ENCODE measurements around the gene CASS4. TPM values are rescaled to one million over a fixed set of nuclear protein-coding genes. Genes with fewer than 3 reads are reported as not detected.
A peak's percentile ranks its signal among the peaks of the same experiment; 100 is the strongest.

CASS4 gene
- total RNA-seq, 1 donor from 2014 or later: 3.1 TPM

GRCh38 chr20:56433221-56433879 lies 21.3 kb downstream of the CASS4 start:
- no peak overlapping the region for H3K4me3 Mint-ChIP-seq
- peaks cover 42% of the 10 kb centered on the region for H3K4me1 Mint-ChIP-seq
- H3K27ac Mint-ChIP-seq: peak overlapping the region; percentile 44
- DNase-seq: no peak
- H3K27me3 Mint-ChIP-seq: no peaks in the 10 kb centered on the region
- intact Hi-C loops (cut with micrococcal nuclease): no loop called here
- peaks cover 15% of the 10 kb centered on the region for H3K9me3 Mint-ChIP-seq
- peaks cover 18% of the 10 kb centered on the region for H3K36me3 Mint-ChIP-seq (ENCODE audit: low read depth)

- H3K27ac Mint-ChIP-seq: peak overlapping the region; percentile 44
- intact Hi-C loops (cut with micrococcal nuclease): no loop called here
- no peak for DNase-seq
- no peaks in the 10 kb centered on the region for H3K27me3 Mint-ChIP-seq
- no peak overlapping the region for H3K4me3 Mint-ChIP-seq
- H3K4me1 Mint-ChIP-seq: peaks cover 39% of the 10 kb centered on the region
- peaks cover 15% of the 10 kb centered on the region for H3K9me3 Mint-ChIP-seq
- H3K36me3 Mint-ChIP-seq (ENCODE audit: low read depth): peaks cover 18% of the 10 kb centered on the region
Measured at GRCh38 chr20:56433880-56434255, 21.8 kb downstream of the CASS4 start.

GRCh38 chr20:56437196-56437960 lies 25.3 kb downstream of the CASS4 start:
- Mint-ChIP-seq H3K4me3 (no peak overlapping the region), H3K36me3 (ENCODE audit: low read depth) (peaks cover 13% of the 10 kb centered on the region), H3K4me1 (peaks cover 37% of the 10 kb centered on the region), H3K27ac (peak overlapping the region; percentile 66), H3K9me3 (peaks cover 6% of the 10 kb centered on the region), H3K27me3 (no peaks in the 10 kb centered on the region)
- intact Hi-C loops (cut with micrococcal nuclease): no loop called here
- DNase-seq: no peak

- peak overlapping the region; percentile 66 for H3K27ac Mint-ChIP-seq
Measured at GRCh38 chr20:56438284-56438683, 26.2 kb downstream of the CASS4 start.

GRCh38 chr20:56439771-56440291 lies 27.8 kb downstream of the CASS4 start:
- Mint-ChIP-seq H3K36me3 (ENCODE audit: low read depth) (peaks cover 15% of the 10 kb centered on the region), H3K4me3 (peak overlapping the region; percentile 76), H3K27ac (peak overlapping the region; percentile 93), H3K9me3 (no peaks in the 10 kb centered on the region), H3K4me1 (peaks cover 38% of the 10 kb centered on the region), H3K27me3 (no peaks in the 10 kb centered on the region)
- intact Hi-C loops (cut with micrococcal nuclease): loop anchor here (1.0 to 2.0 kb wide), 2 partner anchors 23 to 25 kb away; no protein-coding TSS in a partner anchor
- peak; percentile 69 for DNase-seq

More at GRCh38 chr20:56438284-56438683, 26.2 kb downstream of the CASS4 start:
- H3K4me1 Mint-ChIP-seq: peaks cover 40% of the 10 kb centered on the region
- intact Hi-C loops (cut with micrococcal nuclease): no loop called here
- no peak overlapping the region for H3K4me3 Mint-ChIP-seq
- peaks cover 15% of the 10 kb centered on the region for H3K36me3 Mint-ChIP-seq (ENCODE audit: low read depth)
- H3K9me3 Mint-ChIP-seq: peaks cover under 1% of the 10 kb centered on the region
- DNase-seq: no peak
- H3K27me3 Mint-ChIP-seq: no peaks in the 10 kb centered on the region

GRCh38 chr20:56440346-56441007 lies 28.4 kb downstream of the CASS4 start:
- no peaks in the 10 kb centered on the region for H3K9me3 Mint-ChIP-seq
- H3K4me1 Mint-ChIP-seq: peaks cover 38% of the 10 kb centered on the region
- peak overlapping the region; percentile 93 for H3K27ac Mint-ChIP-seq
- intact Hi-C loops (cut with micrococcal nuclease): loop anchor here (1.0 to 2.0 kb wide), 2 partner anchors 22 to 25 kb away; no protein-coding TSS in a partner anchor
- H3K27me3 Mint-ChIP-seq: no peaks in the 10 kb centered on the region
- H3K4me3 Mint-ChIP-seq: peak overlapping the region; percentile 76
- H3K36me3 Mint-ChIP-seq (ENCODE audit: low read depth): peaks cover 18% of the 10 kb centered on the region
- peak; percentile 90 for DNase-seq

- Mint-ChIP-seq H3K4me3 (peak overlapping the region; percentile 19), H3K4me1 (peaks cover 38% of the 10 kb centered on the region), H3K36me3 (ENCODE audit: low read depth) (peaks cover 14% of the 10 kb centered on the region), H3K27me3 (no peaks in the 10 kb centered on the region), H3K27ac (peak overlapping the region; percentile 76), H3K9me3 (no peaks in the 10 kb centered on the region)
- DNase-seq: no peak
- intact Hi-C loops (cut with micrococcal nuclease): no loop called here
Measured at GRCh38 chr20:56442389-56443365, 30.6 kb downstream of the CASS4 start.

- H3K27ac Mint-ChIP-seq: peak overlapping the region; percentile 34
- intact Hi-C loops (cut with micrococcal nuclease): no loop called here
- no peaks in the 10 kb centered on the region for H3K9me3 Mint-ChIP-seq
- peaks cover 14% of the 10 kb centered on the region for H3K36me3 Mint-ChIP-seq (ENCODE audit: low read depth)
- no peak for DNase-seq
- peaks cover 36% of the 10 kb centered on the region for H3K4me1 Mint-ChIP-seq
- no peak overlapping the region for H3K4me3 Mint-ChIP-seq
- no peaks in the 10 kb centered on the region for H3K27me3 Mint-ChIP-seq
Measured at GRCh38 chr20:56443654-56444540, 31.8 kb downstream of the CASS4 start.

- Mint-ChIP-seq H3K4me3 (no peak overlapping the region), H3K4me1 (peaks cover 32% of the 10 kb centered on the region), H3K27me3 (no peaks in the 10 kb centered on the region), H3K27ac (no peak overlapping the region), H3K9me3 (no peaks in the 10 kb centered on the region), H3K36me3 (ENCODE audit: low read depth) (peaks cover 14% of the 10 kb centered on the region)
- no peak for DNase-seq
- intact Hi-C loops (cut with micrococcal nuclease): no loop called here
Measured at GRCh38 chr20:56445130-56445529, 33.1 kb downstream of the CASS4 start.

- no peaks in the 10 kb centered on the region for H3K9me3 Mint-ChIP-seq
- no peaks in the 10 kb centered on the region for H3K27me3 Mint-ChIP-seq
- intact Hi-C loops (cut with micrococcal nuclease): no loop called here
- no peak overlapping the region for H3K27ac Mint-ChIP-seq
- DNase-seq: no peak
- no peak overlapping the region for H3K4me3 Mint-ChIP-seq
- H3K4me1 Mint-ChIP-seq: peaks cover 27% of the 10 kb centered on the region
- H3K36me3 Mint-ChIP-seq (ENCODE audit: low read depth): peaks cover 13% of the 10 kb centered on the region
Measured at GRCh38 chr20:56445540-56445939, 33.5 kb downstream of the CASS4 start.

- no peak overlapping the region for H3K27ac Mint-ChIP-seq
Measured at GRCh38 chr20:56447227-56447626, 35.2 kb downstream of the CASS4 start.

GRCh38 chr20:56449459-56449858 lies 37.4 kb downstream of the CASS4 start:
- H3K4me1 Mint-ChIP-seq: peaks cover 4% of the 10 kb centered on the region

More at GRCh38 chr20:56447227-56447626, 35.2 kb downstream of the CASS4 start:
- no peak overlapping the region for H3K4me3 Mint-ChIP-seq
- H3K27me3 Mint-ChIP-seq: no peaks in the 10 kb centered on the region
- peaks cover 18% of the 10 kb centered on the region for H3K4me1 Mint-ChIP-seq
- H3K36me3 Mint-ChIP-seq (ENCODE audit: low read depth): peaks cover 19% of the 10 kb centered on the region
- no peaks in the 10 kb centered on the region for H3K9me3 Mint-ChIP-seq
- no peak for DNase-seq
- intact Hi-C loops (cut with micrococcal nuclease): no loop called here

More at GRCh38 chr20:56449459-56449858, 37.4 kb downstream of the CASS4 start:
- intact Hi-C loops (cut with micrococcal nuclease): no loop called here
- Mint-ChIP-seq H3K9me3 (no peaks in the 10 kb centered on the region), H3K4me3 (no peak overlapping the region), H3K27ac (no peak overlapping the region), H3K36me3 (ENCODE audit: low read depth) (peaks cover 17% of the 10 kb centered on the region), H3K27me3 (no peaks in the 10 kb centered on the region)
- DNase-seq: no peak

All from activated CD4-positive, alpha-beta T cell treated with anti-CD3 and anti-CD28 coated beads, Interleukin-2, amount 10 ng/mL, durations not matched to agents 24 days and 14 days (primary cell).